HFF-Myc (cell line): ENCODE results near the gene FN1.
A peak's percentile ranks its signal among the peaks of the same experiment; 100 is the strongest.

Experiments used
- DNase-seq: peaks from one replicate; pipeline ENCODE4 v3.0.0-alpha.2; 2011; ENCODE audit warnings: low read depth; ENCODE audit errors: extremely low read depth
- H3K4me3 ChIP-seq: replicated peaks from 2 replicates; pipeline ENCODE4 v1.5.1; 2011; ENCODE audit warnings: low read depth, mild to moderate bottlenecking, control low read depth, low read length
- CTCF ChIP-seq: IDR thresholded peaks from 2 replicates; pipeline ENCODE4 v1.5.1; 2012; ENCODE audit warnings: mild to moderate bottlenecking, low read depth, low read length, control low read depth; ENCODE audit errors: missing control alignments

FN1 gene

GRCh38 chr2:215357660-215358059 lies 78.2 kb downstream of the FN1 start:
- no peak for DNase-seq
- no peak overlapping the region for H3K4me3 ChIP-seq
- no peak for TF ChIP-seq CTCF

GRCh38 chr2:215356948-215357461 lies 78.9 kb downstream of the FN1 start:
- no peak overlapping the region for H3K4me3 ChIP-seq
- peak; percentile 24 for DNase-seq
- no peak for TF ChIP-seq CTCF

GRCh38 chr2:215356334-215356947 lies 79.4 kb downstream of the FN1 start:
- no peak for TF ChIP-seq CTCF
- no peak overlapping the region for H3K4me3 ChIP-seq
- no peak for DNase-seq

- H3K4me3 ChIP-seq, result no peak overlapping the region
- DNase-seq, result no peak
- no peak for TF ChIP-seq CTCF
Measured at GRCh38 chr2:215355801-215356200, 80.1 kb downstream of the FN1 start.

GRCh38 chr2:215354771-215355695 lies 80.8 kb downstream of the FN1 start:
- no peak for TF ChIP-seq CTCF
- no peak for DNase-seq

GRCh38 chr2:215352602-215353001 lies 83.3 kb downstream of the FN1 start:
- no peak overlapping the region for H3K4me3 ChIP-seq
- no peak for DNase-seq
- TF ChIP-seq CTCF, result no peak

More at GRCh38 chr2:215354771-215355695, 80.8 kb downstream of the FN1 start:
- no peak overlapping the region for H3K4me3 ChIP-seq
